GM18868 (cell line): ENCODE results near the gene PCK2.
"Not testable (repeated sequence)": the region's sequence is repeated elsewhere in the genome, so short reads cannot be mapped to it uniquely, and the experiment has no call there.

Experiments
- ATAC-seq: cut with Tn5 transposase; IDR thresholded peaks from one replicate; pipeline ENCODE4 v1.9.1; 2021; ENCODE audit warnings: mild to moderate bottlenecking, moderate library complexity; ENCODE audit not compliant: unreplicated experiment

Gene PCK2

DNA sequence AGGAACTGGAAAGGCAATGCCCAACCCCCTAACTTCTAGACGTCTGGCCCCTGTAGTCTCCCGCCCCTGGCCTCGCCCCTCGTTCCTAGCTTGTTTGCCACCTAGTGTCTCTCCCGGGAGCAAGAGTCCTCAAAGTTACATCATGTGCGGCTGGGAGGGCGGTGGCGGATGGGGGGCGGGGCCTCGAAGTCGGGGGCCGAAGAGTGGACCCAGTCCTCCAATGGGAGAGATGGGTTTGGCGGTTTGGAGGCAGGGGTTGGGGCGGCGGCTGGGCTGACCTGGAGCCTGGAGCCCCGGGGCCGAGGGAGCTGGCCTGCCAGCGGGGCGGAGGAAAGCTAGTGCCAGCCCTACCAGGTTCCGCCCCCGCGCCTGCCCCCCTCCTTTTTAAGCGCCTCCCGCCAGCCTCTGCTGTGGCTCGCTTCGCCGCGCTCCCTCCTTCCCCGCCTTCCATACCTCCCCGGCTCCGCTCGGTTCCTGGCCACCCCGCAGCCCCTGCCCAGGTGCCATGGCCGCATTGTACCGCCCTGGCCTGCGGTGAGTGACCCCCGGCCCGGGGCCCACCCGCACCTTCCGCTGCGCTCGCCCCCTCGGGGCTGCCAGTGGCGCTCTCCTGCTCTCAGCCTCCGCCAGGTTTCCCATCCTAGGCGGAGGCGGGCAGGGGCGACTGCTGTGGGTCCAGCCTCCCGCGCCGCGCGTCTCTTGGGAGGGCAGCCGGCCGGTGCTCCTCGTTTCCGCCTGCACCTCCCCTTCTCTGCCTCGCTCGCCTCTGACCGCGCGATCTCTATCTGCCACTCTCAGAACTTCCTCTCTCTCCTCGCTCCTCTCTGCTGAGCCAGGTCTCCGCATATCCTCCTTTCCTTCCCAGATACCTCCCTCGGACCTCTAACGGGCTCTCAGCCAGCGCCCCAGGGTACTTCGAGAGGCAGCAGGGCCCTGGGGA lies at the start of gene PCK2:
PCK2 (plus strand) TSS at position 411 of the 940 bp plus-strand sequence; CDS start at position 506, 95 bp downstream.
- ATAC-seq = peak; percentile 53

DNA sequence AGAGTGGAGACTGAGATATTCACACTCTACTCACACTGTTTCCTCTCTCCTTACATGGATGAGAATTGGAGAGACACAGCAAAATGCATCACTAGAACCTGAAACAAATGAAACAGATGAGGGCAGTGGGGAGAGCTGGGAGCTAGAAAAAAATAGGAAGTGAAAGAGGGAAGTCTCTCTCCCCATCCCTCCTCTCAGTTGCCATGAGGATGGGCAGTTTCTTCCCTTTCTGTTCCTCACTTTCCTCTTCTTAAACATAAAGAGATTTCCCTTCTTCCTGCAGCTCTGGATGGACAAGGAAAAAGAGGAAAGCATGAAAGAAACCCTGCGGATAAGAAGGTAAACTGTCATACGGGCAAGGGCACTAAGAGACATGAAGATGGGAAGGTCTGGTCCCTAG lies 45.1 kb upstream of the PCK2 start:
- ATAC-seq = not testable (repeated sequence)

DNA sequence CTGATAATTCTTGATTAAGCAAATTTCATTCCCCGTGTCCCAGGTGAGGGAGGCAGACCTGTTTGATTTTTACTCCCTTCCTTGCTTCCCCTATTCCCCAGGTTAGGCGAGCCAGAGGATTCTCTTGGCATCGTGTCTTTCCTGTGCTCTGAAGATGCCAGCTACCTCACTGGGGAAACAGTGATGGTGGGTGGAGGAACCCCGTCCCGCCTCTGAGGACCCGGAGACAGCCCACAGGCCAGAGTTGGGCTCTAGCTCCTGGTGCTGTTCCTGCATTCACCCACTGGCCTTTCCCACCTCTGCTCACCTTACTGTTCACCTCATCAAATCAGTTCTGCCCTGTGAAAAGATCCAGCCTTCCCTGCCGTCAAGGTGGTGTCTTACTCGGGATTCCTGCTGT lies 43.4 kb upstream of the PCK2 start:
- ATAC-seq = not testable (repeated sequence)

DNA sequence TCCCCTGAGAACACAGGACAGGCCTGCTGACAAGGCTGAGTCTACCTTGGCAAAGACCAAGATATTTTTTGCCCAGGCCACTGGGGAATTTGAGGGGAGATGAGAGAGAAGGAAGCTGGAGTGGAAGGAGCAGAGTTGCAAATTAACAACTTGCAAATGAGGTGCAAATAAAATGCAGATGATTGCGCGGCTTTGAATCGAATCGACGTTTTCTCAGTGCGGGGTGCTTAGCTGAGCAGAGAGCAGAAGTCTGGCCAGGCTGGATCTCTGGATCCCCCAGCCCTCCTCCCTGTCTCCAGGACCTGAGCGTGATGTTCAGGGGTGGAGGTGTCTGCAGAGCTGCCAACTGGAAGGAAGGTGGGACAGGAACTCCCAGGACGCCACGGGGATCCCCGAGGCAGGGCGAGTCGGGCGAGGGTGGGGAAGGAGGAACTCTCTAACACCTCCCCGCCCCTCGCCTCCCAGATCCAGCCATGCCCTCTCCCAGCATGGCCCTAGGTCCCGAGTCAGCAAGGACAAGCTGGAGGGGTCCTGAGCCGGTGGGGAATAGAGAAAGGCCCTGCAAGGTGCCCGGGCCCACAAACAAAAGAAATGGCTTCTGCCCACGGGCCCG lies 42.8 kb upstream of the PCK2 start:
- peak; percentile 21 for ATAC-seq

DNA sequence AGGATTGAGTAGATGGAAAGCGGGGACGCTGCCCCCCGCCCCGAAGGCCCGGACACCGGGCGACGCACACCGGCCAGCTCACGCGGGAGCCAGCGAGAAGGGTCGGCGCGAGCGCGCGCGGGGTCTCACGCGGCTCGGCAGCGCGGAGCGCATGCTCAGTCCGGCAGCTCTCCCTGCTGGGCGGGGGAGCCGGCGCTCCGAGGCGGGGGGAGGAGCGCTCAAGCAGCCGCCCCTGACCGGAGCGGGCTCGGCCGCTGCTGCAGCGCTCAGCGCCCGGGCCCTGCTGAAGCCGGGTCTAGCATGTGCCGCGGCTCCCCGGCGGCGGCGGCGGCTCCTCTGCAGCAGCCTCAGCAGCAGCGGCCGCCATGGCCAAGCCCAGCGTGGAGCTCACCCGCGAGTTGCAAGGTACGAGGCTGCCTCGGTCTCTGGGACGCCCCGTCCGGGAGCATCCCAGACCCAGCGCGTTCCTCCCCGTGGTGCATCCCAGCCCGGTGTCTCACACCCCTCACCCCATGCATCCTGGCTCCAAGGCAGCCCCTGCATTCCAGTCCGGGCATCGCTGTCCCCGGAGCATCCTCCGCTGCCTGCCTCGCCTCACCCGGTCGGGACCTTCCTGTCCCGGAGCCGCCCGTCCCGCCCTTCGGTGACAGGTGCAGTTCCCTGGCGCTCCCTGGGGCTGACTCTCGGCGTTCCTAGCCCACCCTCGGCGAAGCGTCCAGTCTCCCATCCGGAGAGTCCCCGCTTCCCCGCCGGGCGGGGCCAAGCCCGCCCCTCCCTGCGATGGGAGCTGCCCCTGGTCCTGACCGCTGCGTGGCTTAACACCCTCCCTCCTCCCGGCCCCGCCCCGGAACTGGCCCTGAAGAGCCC lies 42.1 kb upstream of the PCK2 start, which contains the start of gene CARMIL3:
CARMIL3 (plus strand) TSS at position 221 of the 867 bp plus-strand sequence; CDS start at position 366, 145 bp downstream.
- peak; percentile 86 for ATAC-seq

DNA sequence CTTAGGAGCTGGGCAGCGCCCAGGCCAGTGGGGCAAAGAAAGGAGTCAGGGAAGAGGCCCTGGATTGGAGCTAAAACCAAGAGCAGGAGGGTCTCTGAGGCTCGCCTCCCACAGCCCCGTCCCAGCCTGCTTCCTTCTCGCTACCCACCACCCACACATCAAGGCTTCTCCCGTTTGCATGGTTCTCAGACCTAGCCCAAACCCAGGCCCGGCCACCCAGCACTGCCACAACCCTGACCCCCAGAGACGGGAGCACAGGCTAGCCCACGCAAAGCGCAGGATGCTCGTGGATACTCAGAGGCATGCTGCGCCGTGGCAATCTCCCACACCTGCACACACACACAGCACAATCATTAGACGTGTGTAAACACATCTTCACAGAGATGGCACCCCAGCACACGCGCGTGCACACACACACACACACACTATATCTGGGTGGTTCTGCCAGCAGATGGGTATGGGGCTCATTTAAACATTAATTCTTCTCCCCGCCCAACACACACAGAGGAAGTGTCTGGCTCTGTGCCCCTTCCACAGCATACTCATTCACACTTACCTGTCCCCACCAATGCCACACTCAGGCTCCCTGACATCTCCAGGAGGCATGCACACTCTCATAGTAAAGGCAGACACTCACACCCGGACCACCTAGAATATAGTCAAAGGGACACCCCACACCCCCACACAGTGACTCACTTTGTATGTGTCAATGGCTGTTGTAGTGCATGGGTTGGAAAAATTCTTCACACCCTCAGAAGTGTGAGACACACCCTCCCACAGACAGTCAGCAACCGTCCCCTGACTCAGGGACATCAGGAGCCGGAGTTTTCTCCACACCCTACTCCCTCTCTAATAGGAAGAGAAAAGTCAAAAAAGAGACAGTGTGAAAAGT lies 41.2 kb upstream of the PCK2 start:
- ATAC-seq = no peak

DNA sequence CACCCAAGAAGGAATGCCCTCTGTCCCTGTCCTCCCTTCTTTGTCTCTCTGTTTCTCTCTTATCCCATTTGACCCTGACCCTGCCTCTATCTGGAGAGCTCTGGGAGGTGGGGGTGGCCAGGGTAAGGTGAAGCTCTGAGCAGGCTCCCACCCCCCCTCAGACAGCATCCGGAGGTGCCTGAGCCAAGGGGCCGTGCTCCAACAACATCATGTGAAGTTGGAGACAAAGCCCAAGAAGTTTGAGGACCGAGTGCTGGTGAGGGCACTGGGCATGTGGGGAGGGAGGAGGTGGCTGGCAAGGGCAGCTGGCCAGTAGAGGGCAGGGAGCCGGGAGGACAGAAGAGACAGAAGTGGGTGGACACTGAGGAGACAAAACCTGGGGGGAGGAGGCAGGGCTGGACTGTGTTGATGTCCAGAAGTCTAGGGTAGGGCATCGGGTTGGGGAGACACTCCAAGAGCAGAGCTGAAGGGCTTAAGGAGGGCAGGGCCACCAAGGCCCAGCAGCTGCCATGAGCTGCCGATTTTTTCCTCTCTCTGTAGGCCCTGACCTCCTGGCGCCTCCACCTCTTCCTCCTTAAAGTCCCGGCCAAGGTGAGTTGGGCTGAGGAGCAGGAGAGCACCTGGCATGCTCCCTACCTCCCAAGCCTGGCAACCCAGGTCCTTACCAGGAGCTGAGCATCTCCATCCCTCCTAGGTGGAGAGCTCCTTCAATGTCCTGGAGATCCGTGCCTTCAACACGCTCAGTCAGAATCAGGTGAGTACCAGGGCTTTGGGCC lies 40.4 kb upstream of the PCK2 start:
- no peak for ATAC-seq

DNA sequence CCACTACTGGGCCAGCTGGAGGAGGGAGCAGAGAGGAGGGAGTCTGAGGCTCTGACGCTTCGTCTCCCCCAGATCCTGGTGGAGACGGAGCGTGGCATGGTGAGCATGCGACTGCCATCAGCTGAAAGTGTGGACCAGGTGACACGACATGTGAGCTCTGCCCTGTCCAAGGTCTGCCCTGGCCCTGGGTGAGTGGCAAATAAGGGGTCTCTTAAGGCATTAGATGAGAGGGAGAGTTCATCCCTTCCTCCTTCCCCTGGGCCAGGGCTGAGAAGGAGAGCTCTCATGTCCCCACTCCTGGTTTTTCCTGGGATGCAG lies 39.8 kb upstream of the PCK2 start:
- no peak for ATAC-seq

DNA sequence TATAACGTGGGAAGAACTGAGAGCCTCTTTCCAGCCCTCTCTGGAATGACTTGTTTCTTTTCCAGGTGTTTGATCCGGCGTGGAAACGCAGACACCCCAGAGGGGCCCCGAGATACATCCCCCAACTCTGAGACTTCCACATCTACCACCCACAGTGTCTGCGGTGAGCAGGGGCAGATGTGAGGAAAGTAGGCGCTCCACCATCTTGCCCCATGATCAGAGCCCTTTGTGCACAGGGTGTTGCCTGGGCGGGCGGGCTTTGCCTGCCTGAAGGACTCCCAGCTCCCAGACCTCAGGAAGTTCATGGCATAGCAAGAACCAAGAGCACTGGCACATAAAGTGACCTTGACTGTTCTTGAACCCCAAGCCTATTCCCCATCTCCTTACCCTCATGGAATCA lies 39.5 kb upstream of the PCK2 start:
- no peak for ATAC-seq

DNA sequence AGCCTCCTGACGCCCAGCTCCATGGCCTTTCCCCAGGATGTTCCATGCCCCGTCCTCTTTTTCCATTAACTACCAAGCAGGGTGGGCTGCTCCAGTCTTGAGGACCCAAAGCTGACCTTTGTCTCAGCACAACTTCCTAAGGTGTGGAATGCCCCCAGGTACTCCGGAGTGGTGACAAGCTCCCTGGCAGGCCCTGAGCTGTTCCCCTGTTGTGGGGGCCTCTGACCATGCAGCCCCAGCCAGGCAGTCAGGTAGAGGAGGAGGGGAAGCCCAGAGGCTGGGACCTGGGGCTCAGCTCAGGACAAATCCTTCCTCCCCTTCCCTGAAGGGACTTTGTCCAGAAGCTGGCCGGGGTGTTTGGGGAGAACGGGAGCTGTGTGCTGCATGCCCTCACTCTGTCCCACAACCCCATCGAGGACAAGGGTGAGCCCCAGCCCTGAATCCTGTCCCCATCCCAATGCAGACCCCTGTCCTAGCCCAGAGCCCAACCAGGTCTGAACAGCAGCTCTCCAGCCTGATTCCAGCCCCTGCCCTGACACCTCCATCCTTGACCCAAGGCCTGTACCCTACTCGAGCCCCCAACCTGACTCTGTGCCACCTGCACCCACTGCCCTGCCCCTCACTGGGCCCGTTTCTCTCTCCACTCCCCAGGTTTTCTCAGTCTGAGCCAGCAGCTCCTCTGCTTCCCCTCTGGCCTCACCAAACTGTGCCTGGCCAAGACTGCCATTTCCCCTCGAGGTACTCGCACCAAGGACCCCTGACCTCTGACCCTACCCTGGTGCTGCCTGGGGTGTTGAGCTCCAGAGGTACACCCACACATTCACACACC lies 37.9 kb upstream of the PCK2 start:
- ATAC-seq = no peak

DNA sequence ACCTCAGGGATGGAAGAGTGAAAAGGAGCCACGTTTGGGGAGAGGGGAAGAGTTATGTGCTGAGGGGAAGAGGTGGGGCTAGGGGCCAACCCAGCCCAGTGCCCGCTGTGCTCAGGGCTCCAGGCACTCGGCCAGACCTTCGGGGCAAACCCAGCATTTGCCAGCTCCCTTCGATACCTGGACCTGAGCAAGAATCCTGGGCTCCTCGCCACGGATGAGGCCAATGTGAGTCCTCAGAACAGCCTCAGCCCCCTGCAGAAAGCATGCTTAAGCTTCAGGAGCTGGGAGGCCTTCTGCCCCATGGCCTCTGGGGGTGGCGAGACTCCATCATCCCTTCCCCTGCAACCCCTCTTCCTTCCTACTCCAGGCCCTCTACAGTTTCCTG lies 37.3 kb upstream of the PCK2 start:
- no peak for ATAC-seq

DNA sequence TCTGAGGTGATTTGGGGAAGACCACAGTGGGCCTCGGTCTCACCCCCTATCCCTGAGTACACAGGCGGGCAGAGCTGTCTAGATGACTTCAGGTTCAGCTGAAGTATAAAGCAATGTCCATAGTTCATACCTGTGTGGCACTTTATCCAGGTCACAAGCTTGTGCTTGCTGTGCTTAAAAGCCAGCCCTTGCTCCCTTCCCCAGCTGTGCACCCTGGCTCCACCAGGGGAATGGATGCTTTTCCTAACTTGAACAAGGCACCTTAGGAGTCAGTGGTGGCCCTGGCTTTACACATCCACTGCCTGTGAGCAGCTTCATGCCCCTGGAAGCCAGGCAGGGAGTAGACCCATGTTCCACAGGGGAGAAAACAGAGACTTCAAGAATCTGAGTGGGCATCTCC lies 36.8 kb upstream of the PCK2 start:
- no peak for ATAC-seq

DNA sequence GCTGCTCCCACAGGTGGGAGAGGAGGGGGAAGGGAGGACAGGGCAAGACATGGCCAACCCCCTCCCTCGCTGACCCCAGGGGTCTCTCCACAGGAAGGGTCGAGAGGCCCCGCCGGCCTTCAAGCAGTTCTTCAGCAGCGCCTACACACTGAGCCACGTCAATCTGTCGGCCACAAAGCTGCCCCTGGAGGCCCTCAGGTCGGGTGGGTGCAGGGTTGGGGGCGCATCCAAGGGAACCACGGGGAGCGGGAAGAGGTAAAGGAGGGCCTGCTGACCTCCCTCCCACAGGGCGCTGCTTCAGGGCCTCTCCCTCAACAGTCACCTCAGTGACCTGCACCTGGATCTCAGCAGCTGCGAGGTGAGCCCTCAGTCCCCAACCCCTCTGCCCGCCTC lies 36.2 kb upstream of the PCK2 start:
- ATAC-seq = no peak

DNA sequence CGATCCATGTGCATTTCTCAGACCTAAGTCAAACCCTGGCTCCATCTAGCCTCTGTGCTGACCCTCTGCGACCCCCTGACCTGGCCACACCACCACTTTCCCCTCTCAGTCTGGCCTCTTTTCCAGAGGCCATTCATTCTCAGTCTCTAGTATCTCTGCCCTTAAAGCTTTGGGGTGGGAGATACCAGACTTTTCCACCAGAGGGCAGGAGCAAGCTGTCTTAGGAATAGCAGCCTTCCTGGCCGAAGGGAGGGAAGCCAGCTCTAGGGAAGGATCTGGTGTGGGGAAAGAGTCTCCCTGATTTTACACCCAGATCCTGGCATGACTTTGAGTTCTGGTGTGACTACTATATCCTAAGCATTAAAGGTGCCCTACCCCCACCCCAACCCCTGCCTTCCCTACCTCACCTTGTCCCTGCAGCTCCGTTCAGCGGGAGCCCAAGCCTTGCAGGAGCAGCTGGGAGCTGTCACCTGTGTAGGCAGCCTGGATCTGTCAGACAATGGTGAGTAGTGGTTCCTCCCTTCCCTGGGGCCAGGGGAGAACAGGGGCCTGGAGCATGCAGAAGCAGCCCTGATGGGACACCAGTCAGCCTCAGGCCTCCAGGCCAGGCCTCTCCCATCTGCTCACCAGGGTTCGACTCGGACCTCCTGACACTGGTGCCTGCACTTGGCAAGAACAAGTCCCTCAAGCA lies 35.7 kb upstream of the PCK2 start:
- peak; percentile 63 for ATAC-seq

DNA sequence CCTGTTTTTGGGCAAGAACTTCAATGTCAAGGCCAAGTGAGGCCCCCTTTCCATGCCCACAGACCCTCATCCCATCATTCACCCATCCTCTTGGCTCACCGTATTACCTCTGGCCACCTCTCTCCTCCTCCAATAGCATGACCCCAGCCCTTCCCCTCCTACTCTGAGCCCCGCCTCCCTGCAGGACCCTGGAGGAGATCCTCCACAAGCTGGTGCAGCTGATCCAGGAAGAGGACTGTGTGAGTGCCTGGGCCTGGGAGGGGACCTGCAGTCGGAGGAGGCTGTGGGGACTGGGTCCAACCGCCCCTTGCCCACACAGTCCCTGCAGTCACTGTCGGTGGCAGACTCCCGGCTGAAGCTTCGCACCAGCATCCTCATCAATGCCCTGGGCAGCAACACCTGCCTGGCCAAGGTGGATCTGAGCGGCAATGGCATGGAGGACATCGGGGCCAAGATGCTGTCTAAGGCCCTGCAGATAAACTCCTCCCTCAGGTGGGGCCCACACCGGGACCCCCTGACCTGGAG lies 35.1 kb upstream of the PCK2 start:
- ATAC-seq = no peak

DNA sequence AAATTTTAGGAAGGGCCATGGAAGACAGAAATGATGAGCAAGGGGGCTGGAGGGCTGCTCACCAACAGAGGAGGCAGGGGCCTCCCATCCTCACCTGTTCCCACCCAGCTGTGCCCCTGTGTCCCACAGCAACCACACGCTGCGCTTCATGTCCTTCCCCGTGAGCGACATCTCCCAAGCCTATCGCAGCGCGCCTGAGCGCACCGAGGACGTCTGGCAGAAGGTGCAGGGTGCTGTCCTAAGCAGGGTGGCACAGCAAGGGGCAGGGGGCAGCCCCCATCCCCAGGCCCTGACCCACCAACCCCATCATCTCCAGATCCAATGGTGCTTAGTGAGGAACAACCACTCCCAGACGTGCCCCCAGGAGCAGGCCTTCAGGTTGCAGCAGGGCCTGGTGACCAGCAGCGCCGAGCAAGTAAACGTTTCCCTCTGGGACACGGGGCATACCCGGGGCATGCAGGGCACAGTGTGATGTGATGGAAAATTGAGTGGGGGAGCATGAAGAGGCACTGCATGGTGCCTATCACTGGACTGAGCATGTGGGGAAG lies 34.2 kb upstream of the PCK2 start:
- ATAC-seq = no peak

DNA sequence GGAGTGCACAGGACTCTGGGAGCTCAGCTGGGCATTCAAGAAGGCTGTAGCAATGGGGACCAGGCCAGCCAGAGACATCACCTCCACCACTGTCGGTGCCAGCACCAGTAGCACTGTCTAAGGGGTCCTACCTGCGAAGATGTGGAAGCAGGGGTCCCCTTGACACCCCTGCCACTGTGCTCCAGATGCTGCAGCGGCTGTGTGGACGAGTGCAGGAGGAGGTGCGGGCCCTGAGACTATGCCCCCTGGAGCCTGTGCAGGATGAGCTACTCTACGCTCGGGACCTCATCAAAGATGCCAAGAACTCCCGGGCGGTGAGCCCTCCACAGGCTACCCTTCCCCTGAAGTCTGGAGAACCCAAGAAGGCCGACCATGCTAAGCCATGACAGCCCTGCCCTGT lies 33.7 kb upstream of the PCK2 start:
- ATAC-seq = no peak
